ENCODE data around the gene COL11A2. TPM values are rescaled to one million over a fixed set of nuclear protein-coding genes. Genes with fewer than 3 reads are reported as not detected.

COL11A2 gene
- total RNA-seq, 1 donor, result 1.8 TPM

GRCh38 chr6:33163540-33163939 lies 28.7 kb downstream of the COL11A2 start:
- H3K27ac ChIP-seq (ENCODE audit: low read depth, low read length), result no peak overlapping the region
- no peak for TF ChIP-seq CTCF (IDR thresholded peaks at IDR 0.05; ENCODE audit: extremely low read depth, low read depth, low read length)

GRCh38 chr6:33161354-33162331 lies 30.6 kb downstream of the COL11A2 start:
- peak overlapping the region; percentile 69 for H3K27ac ChIP-seq (ENCODE audit: low read depth, low read length)

More at GRCh38 chr6:33163540-33163939, 28.7 kb downstream of the COL11A2 start:
- Histone ChIP-seq H3K27me3 (ENCODE audit: insufficient read depth, low read length) (no peaks in the 10 kb centered on the region), H3K9me3 (ENCODE audit: low read depth, low read length) (no peaks in the 10 kb centered on the region), H3K36me3 (ENCODE audit: insufficient read depth, low read length) (no peaks in the 10 kb centered on the region), H3K4me3 (ENCODE audit: insufficient read depth, low read length) (no peak overlapping the region), H3K79me2 (ENCODE audit: insufficient read depth, low read length) (no peaks in the 10 kb centered on the region), H3K4me1 (ENCODE audit: insufficient read depth, low read length) (peaks cover 20% of the 10 kb centered on the region), H4K20me1 (ENCODE audit: insufficient read depth, low read length) (no peaks in the 10 kb centered on the region), H2AFZ (ENCODE audit: low read length) (no peak overlapping the region), H3K4me2 (ENCODE audit: insufficient read depth, low read length) (no peak overlapping the region)
- DNase-seq (ENCODE audit: insufficient read length, low spot score, missing footprints), result peak; percentile 56

DNA sequence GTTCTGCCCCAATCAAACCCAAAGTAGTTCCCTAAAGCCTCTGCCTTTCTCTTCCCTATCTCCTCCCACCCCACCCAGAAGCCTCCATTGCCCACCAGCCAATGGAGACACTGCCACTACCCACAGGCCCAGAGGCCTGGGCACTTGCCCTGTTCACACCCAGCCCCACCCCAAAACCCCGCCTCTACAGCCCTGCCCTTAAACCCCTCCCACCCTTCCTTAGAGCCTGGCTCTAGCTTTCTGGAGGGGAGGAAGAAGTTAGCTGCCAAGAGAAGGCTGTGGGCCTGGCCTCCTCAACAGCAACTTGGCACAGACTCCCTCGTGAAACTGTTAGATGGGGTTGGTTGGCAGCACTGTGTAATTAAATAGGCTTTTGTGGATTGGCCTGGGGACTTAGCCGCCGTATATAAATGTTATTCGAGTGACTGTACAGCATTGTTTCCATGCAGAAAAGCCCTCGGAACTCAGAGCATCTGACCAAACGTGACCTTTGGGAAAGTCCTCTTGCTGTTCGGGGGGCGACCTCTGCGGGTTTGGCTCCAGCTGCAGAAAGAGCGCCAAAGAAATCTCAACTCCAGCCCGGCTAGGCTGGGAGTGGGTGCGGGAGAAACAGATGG lies 31.4 kb downstream of the COL11A2 start:
- Histone ChIP-seq H3K27me3 (ENCODE audit: insufficient read depth, low read length) (no peaks in the 10 kb centered on the region), H3K36me3 (ENCODE audit: insufficient read depth, low read length) (no peaks in the 10 kb centered on the region), H3K4me2 (ENCODE audit: insufficient read depth, low read length) (peak overlapping the region; percentile 84), H2AFZ (ENCODE audit: low read length) (peak overlapping the region; percentile 65), H3K79me2 (ENCODE audit: insufficient read depth, low read length) (no peaks in the 10 kb centered on the region), H3K4me1 (ENCODE audit: insufficient read depth, low read length) (peaks cover 20% of the 10 kb centered on the region), H3K27ac (ENCODE audit: low read depth, low read length) (peak overlapping the region; percentile 69), H4K20me1 (ENCODE audit: insufficient read depth, low read length) (no peaks in the 10 kb centered on the region), H3K4me3 (ENCODE audit: insufficient read depth, low read length) (peak overlapping the region; percentile 75), H3K9me3 (ENCODE audit: low read depth, low read length) (no peaks in the 10 kb centered on the region)
- TF ChIP-seq CTCF (IDR thresholded peaks at IDR 0.05; ENCODE audit: extremely low read depth, low read depth, low read length), result no peak
- peak; percentile 96 for DNase-seq (ENCODE audit: insufficient read length, low spot score, missing footprints)

More at GRCh38 chr6:33161354-33162331, 30.6 kb downstream of the COL11A2 start:
- peak; percentile 87 for TF ChIP-seq CTCF (IDR thresholded peaks at IDR 0.05; ENCODE audit: extremely low read depth, low read depth, low read length)
- Histone ChIP-seq H3K36me3 (ENCODE audit: insufficient read depth, low read length) (no peaks in the 10 kb centered on the region), H3K4me1 (ENCODE audit: insufficient read depth, low read length) (peaks cover 20% of the 10 kb centered on the region), H3K4me2 (ENCODE audit: insufficient read depth, low read length) (peak overlapping the region; percentile 84), H3K9me3 (ENCODE audit: low read depth, low read length) (no peaks in the 10 kb centered on the region), H4K20me1 (ENCODE audit: insufficient read depth, low read length) (no peaks in the 10 kb centered on the region), H3K27me3 (ENCODE audit: insufficient read depth, low read length) (no peaks in the 10 kb centered on the region), H3K79me2 (ENCODE audit: insufficient read depth, low read length) (no peaks in the 10 kb centered on the region), H2AFZ (ENCODE audit: low read length) (peak overlapping the region; percentile 88), H3K4me3 (ENCODE audit: insufficient read depth, low read length) (peak overlapping the region; percentile 75)
- DNase-seq (ENCODE audit: insufficient read length, low spot score, missing footprints), result peak; percentile 99

- Histone ChIP-seq H3K79me2 (ENCODE audit: insufficient read depth, low read length) (no peaks in the 10 kb centered on the region), H3K4me1 (ENCODE audit: insufficient read depth, low read length) (peaks cover 20% of the 10 kb centered on the region), H3K27me3 (ENCODE audit: insufficient read depth, low read length) (no peaks in the 10 kb centered on the region), H4K20me1 (ENCODE audit: insufficient read depth, low read length) (no peaks in the 10 kb centered on the region), H3K27ac (ENCODE audit: low read depth, low read length) (no peak overlapping the region), H2AFZ (ENCODE audit: low read length) (no peak overlapping the region), H3K4me2 (ENCODE audit: insufficient read depth, low read length) (no peak overlapping the region), H3K4me3 (ENCODE audit: insufficient read depth, low read length) (no peak overlapping the region), H3K9me3 (ENCODE audit: low read depth, low read length) (no peaks in the 10 kb centered on the region), H3K36me3 (ENCODE audit: insufficient read depth, low read length) (no peaks in the 10 kb centered on the region)
- TF ChIP-seq CTCF (IDR thresholded peaks at IDR 0.05; ENCODE audit: extremely low read depth, low read depth, low read length), result no peak
- DNase-seq (ENCODE audit: insufficient read length, low spot score, missing footprints), result no peak
These were observed 32.2 kb downstream of the COL11A2 start for GRCh38 chr6:33160096-33160495.

All from osteoblast (primary cell).